Mucosa of descending colon (tissue), 3 donors: ENCODE measurements around the gene LEKR1. TPM values are rescaled to one million over a fixed set of nuclear protein-coding genes. Genes with fewer than 3 reads are reported as not detected.
"Not testable (repeated sequence)": the region's sequence is repeated elsewhere in the genome, so short reads cannot be mapped to it uniquely, and the experiment has no call there.

Experiments
- ATAC-seq: fragments of 200-7000 bp; cut with Tn5 transposase; one replicate; pipeline ENCODE4 v1.9.1; 2020; ENCODE audit warnings: mild to moderate bottlenecking, moderate library complexity
- DNase-seq, 3 donors: peaks; one replicate each; pipeline ENCODE4 v3.0.0-alpha.2; 2020
- H3K36me3 ChIP-seq: fragments of 200-600 bp; one replicate; pipeline ENCODE4 v1.8.0; 2021; ENCODE audit warnings: low read depth, mild to moderate bottlenecking
- H3K4me1 ChIP-seq: fragments of 200-600 bp; one replicate; pipeline ENCODE4 v1.8.0; 2021; ENCODE audit warnings: low read depth, mild to moderate bottlenecking
- H3K4me3 ChIP-seq: fragments of 200-600 bp; one replicate; pipeline ENCODE4 v1.8.0; 2021; ENCODE audit warnings: mild to moderate bottlenecking
- H3K9me3 ChIP-seq: fragments of 200-600 bp; one replicate; pipeline ENCODE4 v1.8.0; 2021; ENCODE audit warnings: mild to moderate bottlenecking
- intact Hi-C, 2 donors: fragments of 100-400 bp; cut with DNase I in 1 of 2; cut with micrococcal nuclease in 1 of 2; formaldehyde crosslinking; loops; one replicate each; pipeline versions ENCODE4 v1.11.0 to v1.11.1; 2022; cut with DNase I, micrococcal nuclease
- total RNA-seq, 3 donors: library from RNA; stranded (reverse); fragmentation: NEBNext Ultra II Directional in 2 of 3; extraction: Animal tissue kit (Norgen Biotek cat#: 25700) in 2 of 3; gene quantifications; one replicate each; pipeline versions ENCODE4 v1.2.1 to v1.2.4, GENCODE V29; 2021 to 2023
- TF ChIP-seq, protein P1 (sequence below): fragments of 200-600 bp; IDR thresholded peaks from one replicate; pipeline ENCODE4 v1.8.0; 2022; ENCODE audit warnings: antibody characterized with exemption, mild to moderate bottlenecking
- donor health status: DM: no; HTN: no; CAD: no; lungs with moderate emphysema.
- donor health status: DM: no; HTN: no; CAD: no.
- donor health status: DM: no; HTN: yes; CAD: no.

The LEKR1 gene
- total RNA-seq, 3 donors from 2014 or later = 1.9 to 3.5 (median 1.9) TPM

DNA sequence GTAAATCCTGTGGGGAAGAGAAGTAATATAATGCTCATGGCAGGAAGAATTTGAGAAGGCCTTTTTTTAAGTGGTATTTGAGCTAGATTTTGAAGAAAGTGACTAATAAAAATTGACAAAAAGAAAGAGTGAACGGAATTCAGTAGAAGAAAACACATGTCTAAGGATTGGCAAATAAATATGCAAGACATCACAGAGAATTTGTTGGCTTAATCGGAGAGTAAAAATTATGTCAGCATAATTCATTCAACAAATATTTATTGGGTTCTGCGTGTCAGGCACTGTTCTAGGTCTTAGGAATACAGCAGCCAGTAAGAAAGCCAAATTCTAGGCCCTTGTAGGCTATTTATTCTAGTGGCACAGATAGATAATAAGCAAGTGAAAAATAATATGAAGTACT lies 33.6 kb upstream of the LEKR1 start:
- H3K4me3 ChIP-seq = no peak overlapping the region
- intact Hi-C loops = no loop called here
- TF ChIP-seq, protein P1, sequence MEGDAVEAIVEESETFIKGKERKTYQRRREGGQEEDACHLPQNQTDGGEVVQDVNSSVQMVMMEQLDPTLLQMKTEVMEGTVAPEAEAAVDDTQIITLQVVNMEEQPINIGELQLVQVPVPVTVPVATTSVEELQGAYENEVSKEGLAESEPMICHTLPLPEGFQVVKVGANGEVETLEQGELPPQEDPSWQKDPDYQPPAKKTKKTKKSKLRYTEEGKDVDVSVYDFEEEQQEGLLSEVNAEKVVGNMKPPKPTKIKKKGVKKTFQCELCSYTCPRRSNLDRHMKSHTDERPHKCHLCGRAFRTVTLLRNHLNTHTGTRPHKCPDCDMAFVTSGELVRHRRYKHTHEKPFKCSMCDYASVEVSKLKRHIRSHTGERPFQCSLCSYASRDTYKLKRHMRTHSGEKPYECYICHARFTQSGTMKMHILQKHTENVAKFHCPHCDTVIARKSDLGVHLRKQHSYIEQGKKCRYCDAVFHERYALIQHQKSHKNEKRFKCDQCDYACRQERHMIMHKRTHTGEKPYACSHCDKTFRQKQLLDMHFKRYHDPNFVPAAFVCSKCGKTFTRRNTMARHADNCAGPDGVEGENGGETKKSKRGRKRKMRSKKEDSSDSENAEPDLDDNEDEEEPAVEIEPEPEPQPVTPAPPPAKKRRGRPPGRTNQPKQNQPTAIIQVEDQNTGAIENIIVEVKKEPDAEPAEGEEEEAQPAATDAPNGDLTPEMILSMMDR = no peak
- H3K9me3 ChIP-seq = no peaks in the 10 kb centered on the region
- H3K4me1 ChIP-seq = no peaks in the 10 kb centered on the region
- DNase-seq = no peak
- no peak for ATAC-seq
- H3K36me3 ChIP-seq = no peaks in the 10 kb centered on the region

- Histone ChIP-seq H3K4me1 (no peaks in the 10 kb centered on the region), H3K9me3 (no peaks in the 10 kb centered on the region), H3K4me3 (no peak overlapping the region), H3K36me3 (no peaks in the 10 kb centered on the region)
- DNase-seq (no peak), ATAC-seq (peak; percentile 39)
- TF ChIP-seq, protein P1 = no peak
- intact Hi-C loops = no loop called here
Observed at GRCh38 chr3:156792945-156793344, 33.2 kb upstream of the LEKR1 start.

- TF ChIP-seq, protein P1 = no peak
- DNase-seq (no peak), ATAC-seq (no peak)
- no peaks in the 10 kb centered on the region for H3K36me3 ChIP-seq
- H3K4me3 ChIP-seq = no peak overlapping the region
- H3K9me3 ChIP-seq = no peaks in the 10 kb centered on the region
- no peaks in the 10 kb centered on the region for H3K4me1 ChIP-seq
- intact Hi-C loops = no loop called here
Observed at GRCh38 chr3:156793400-156793799, 32.8 kb upstream of the LEKR1 start.

DNA sequence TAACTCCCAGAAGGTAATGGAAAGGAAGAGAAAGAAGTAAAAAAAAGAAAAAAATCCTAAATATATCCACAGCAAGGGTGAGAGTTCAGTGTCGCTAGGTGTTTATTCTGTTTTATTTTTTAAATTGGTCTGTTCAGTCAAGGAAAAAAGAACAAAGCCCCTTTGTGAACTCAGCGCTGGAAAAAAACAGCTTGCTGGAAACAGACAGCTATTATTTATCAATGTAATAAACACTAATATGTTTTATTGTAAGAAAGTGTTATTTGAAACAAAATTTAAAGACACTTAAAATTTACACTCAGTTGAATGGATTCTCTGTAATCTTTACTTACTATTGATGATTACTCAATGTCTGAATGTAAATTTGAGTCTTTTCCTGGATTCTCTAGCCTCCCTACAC lies 32.3 kb upstream of the LEKR1 start:
- Histone ChIP-seq H3K4me1 (no peaks in the 10 kb centered on the region), H3K36me3 (no peaks in the 10 kb centered on the region), H3K9me3 (no peaks in the 10 kb centered on the region), H3K4me3 (no peak overlapping the region)
- DNase-seq (no peak), ATAC-seq (no peak)
- intact Hi-C loops = no loop called here
- TF ChIP-seq, protein P1 = no peak

DNA sequence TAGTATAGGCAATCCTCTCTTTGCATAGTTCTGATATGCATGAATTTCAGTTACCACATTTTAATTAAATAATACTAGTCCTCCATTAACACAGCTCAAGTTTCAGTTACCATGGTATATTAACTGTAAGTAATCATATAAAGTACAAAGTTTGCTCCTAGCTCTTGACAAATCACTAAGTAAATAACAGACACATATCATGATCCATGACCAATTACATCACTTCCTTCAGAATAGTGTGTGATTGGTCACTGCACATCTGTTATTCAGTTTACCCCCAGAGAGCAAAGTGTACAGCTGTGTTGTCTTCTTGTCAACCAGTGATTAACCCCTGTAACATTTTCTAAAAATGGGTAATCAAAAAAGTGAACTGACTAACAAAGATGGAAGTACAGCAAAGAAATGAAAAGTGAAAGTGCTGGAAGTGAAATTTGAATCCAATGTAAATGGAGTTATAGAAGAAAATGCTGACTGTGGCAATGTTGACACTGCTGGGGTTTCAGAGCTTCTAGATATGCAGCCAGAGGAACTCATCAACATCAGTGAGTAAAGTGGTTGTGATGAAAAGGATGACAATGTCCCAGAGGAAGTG lies 30.2 kb upstream of the LEKR1 start:
- Histone ChIP-seq H3K9me3 (no peaks in the 10 kb centered on the region), H3K4me1 (no peaks in the 10 kb centered on the region), H3K36me3 (no peaks in the 10 kb centered on the region), H3K4me3 (no peak overlapping the region)
- TF ChIP-seq, protein P1 = no peak
- intact Hi-C loops = no loop called here
- DNase-seq (no peak), ATAC-seq (peak; percentile 87)

GRCh38 chr3:156797368-156797767 lies 28.8 kb upstream of the LEKR1 start:
- intact Hi-C loops = no loop called here
- TF ChIP-seq, protein P1 = no peak
- no peaks in the 10 kb centered on the region for H3K9me3 ChIP-seq
- H3K36me3 ChIP-seq = no peaks in the 10 kb centered on the region
- no peak overlapping the region for H3K4me3 ChIP-seq
- no peaks in the 10 kb centered on the region for H3K4me1 ChIP-seq
- no peak for DNase-seq
- no peak for ATAC-seq

GRCh38 chr3:156800287-156800686 lies 25.9 kb upstream of the LEKR1 start:
- DNase-seq, ATAC-seq, H3K4me3 ChIP-seq, H3K36me3 ChIP-seq, H3K4me1 ChIP-seq, intact Hi-C loops, H3K9me3 ChIP-seq: not testable (repeated sequence)
